Raji (cell line): ENCODE data around the gene MX2.

Experiments used
- POLR2A ChIP-seq: IDR thresholded peaks from 2 replicates; pipeline ENCODE4 v1.6.1; 2011; ENCODE audit warnings: low read depth, low read length, control low read depth; ENCODE audit not compliant: insufficient read depth

Gene MX2

DNA sequence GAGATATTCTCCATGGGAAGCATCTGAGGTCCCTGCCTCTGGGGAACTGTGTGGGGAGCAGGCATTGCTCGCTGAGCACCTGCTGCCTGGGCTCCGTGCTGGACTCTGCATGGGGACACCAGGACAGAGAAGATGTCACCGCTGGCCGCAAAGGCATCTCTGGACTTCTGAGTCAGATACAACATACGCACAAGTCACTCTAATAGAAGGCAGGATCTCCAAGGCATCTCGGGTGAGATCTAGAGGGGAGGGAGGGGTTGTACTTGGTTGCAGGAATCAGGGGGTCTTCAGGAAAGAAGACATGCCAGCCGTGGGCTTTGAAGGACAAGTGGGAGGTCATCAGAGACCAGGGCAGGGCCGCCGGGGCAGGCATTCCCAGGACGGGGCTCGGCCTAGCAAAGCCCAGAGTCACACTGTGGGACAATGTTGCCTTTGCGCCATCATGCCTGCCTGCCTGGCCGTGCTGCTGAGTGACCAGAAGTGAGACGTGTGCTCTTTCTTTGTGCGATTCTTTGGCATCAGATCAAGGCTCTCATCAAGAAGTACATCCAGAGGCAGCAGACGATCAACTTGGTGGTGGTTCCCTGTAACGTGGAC, 28.3 kb downstream of the MX2 start:
- no peak for TF ChIP-seq POLR2A

DNA sequence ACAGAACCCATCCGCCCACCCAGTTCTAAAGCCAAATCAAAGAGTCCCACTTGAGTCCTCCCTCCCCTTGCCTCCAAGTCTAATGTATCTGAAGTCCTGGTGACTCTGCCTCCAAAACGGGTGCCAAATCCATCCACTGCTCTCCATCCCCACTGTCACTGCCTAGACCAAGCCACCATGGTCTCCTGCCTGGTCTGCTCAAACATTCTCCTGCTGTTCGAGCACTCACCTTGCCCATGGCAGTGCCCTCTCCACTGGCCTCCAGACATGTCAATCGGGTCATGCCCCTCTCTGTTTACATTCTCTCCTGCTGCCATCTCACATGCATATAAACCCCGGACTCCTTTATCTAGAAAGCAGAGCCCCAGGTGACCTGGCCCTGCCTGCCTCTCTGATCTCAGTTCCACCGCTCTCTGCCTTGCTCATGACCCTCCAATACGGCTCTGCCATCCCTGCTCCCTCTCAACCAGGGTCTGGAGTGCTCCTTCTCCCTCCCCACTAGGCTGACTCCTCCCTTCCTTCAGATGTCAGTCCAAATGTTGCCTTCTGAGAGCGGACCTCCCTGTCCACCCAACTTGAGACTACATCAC, 32.1 kb downstream of the MX2 start:
- no peak for TF ChIP-seq POLR2A

DNA sequence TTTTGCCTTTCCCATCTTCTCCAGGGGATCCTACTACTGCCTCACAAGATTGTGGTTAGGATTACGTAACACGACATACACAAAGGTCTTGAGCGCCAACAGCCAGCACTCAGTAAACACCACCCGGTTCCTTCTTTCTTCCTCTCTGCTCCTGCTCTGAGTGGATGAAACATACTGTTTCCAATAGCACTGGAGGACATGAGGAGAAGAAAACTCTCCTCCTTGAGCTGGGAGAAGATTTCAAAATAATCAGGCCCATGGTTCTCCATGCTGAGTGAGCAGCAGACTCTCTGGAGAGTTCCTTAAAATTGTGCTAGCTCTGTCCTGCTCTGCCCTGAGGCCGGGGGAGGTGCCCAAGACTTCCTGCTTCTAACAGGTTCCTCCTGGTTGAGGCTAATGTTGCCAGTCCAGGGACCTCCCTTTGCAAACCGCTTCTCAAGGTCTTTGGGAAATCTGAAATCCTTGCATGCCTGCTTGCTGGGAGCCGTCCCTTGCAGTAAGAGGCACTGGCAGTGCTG, 34.8 kb downstream of the MX2 start:
- no peak for TF ChIP-seq POLR2A

DNA sequence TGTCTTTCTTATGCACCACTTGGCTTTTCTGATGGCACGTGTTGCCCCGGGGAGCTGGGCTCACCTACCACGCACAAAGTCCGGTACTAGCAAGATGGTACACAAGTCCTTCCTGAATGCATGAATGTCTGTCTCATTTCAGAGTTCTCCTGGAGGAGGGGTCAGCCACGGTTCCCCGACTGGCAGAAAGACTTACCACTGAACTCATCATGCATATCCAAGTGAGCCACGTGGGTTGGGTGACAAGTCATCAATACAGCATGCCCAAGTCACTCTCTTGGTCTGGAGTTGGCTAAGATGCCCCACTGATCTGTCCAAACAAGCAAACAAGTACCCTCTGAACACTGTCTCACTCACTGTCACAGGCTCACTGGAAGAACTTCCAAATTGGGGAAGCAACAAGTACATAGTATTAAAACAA, 35.7 kb downstream of the MX2 start:
- TF ChIP-seq POLR2A: no peak

DNA sequence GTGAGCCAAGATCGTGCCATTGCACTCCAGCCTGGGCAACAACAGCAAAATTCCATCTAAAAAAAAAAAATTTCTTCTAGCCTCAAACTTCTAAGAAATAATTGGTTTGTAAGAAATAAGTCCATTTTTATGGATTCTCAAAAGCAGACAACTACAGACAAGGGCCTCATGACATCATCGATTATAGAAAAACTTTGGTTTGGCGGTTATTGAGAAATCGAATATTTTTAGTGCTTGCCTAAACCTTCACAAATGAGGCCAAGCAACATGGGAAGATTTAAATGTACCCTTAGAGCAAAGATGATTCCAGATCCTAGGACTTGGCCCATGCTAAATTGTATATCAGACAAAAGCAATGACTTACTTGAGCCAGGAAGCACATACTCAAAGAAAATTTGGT, 36.4 kb downstream of the MX2 start:
- no peak for TF ChIP-seq POLR2A

DNA sequence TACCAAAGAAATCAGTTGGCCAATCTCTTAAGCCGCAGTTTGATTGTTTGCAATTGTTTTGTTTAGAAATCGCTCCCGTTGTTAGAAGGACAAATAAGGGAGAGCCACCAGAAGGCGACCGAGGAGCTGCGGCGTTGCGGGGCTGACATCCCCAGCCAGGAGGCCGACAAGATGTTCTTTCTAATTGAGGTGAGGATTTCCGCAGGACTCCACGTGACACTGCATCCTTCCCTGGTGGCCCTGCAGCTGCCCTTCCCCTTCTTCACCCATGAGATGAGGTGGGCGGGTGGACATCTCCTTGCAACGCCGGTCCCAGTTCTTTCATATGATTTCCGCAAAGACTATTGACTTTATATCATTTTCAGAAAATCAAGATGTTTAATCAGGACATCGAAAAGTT, 37.0 kb downstream of the MX2 start:
- TF ChIP-seq POLR2A: no peak

DNA sequence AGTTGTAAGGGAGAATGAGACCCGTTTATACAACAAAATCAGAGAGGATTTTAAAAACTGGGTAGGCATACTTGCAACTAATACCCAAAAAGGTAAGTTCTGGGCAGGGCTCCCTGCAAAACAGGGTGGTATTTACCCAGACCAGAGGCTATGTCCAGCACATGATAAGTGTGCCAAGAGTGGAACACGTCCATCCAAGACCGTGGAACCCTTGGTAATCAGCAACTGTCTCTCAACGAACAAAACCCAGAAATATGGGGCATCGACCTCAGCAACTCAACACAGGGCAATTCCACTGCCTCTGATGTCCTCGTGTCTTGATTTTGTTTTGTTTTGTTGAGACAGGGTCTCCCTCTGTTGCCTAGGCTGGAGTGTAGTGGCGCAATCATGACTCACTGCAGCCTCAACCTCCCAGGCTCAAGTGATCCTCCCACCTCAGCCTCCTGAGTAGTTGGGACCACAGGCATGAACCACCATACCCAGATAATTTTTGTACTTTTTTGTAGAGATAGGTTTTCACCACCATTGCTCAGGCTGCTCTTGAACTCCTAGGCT, 37.5 kb downstream of the MX2 start:
- TF ChIP-seq POLR2A: no peak

DNA sequence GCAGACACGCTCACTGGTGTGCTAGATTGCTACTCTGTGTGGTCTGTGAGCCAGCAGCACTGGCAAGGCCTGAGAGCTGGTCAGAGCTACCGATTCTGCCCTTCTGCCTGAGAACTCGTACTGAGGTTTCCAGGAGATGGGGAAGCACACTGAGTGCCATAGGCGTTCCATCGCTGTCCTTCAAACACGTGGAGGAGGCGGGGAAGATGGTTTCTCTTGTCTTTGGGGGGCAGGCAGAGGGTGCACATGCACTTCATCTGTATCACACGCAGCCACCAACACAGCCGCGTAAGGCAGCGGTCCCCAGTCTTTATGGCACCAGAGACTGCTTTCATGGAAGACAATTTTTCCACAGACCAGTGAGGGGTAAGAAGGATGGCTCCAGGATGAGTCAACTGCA, 40.4 kb downstream of the MX2 start:
- TF ChIP-seq POLR2A: no peak

DNA sequence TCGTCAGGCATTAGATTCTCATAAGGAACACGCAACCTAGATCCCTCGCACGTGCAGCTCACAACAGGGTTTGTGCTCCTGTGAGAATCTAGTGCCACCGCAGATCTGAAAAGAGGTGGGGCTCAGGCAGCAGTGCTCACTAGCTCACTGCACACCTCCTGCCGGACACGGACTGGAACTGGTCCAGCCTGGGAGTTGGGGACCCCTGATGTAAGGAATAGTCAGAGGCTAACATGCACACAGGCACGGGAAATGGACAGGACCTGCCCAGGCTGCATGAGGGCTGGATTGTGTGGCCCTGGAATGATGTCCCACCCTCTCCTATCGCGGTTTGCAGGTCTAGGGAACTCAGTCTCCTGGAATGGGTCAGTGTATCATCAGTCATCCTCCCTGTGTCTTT, 41.0 kb downstream of the MX2 start:
- no peak for TF ChIP-seq POLR2A

DNA sequence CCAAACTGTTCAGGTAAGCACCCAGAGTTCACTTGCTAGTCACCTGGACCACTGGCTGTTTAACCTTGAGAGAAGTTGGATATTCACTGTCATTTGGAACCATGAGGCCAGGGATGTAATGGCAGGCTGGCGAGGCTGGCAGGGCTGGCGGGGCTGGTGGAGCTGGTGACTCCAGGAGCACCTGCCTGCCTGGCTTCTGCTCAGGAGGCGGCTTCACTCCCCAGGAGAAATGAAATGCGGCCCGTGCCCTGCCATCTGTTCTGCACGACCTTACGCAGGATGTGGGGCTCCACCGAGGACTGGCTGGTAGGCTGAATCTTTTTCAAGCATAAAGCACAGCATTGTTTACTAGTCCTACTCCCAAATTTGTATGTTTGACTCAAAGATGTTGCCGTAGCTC, 41.5 kb downstream of the MX2 start:
- TF ChIP-seq POLR2A: no peak

DNA sequence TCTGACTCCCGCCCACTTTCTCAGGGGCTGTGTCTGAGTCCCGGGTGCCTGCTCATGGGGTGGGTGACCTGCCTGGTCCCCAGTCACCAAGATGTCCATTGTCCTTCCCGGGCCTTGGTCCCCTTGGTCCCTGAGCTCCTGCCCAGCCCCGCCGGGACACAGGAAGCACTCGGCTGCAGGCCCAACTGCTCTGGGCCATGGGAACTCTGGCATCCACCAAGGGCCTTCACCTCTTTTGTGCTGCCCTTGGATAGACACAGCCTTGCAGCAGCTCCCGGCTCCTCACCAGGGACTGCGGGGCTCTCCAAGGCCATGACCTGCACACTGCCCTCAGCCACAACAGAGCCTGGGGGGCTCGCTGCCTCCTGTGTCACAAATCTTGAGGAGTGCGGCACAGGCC, 42.1 kb downstream of the MX2 start:
- no peak for TF ChIP-seq POLR2A

DNA sequence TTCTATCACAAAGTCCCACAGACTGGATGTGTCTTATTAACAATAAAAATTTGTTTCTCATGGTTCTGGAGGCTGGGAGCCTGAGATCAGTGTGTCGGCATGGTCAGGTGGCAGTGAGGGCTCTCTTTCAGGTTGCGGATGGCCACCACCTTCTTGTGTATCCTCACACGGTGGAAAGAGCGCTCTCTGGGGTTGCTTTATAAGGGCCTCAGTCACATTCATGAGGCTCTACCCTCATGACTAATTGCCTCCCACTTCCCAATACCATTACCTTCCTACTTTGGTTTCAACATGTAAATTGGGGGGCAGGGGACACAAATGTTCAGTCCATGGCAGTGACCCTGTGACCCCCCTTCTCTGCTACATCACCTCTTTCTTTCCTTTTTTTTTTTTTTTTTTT, 43.5 kb downstream of the MX2 start:
- TF ChIP-seq POLR2A: no peak

DNA sequence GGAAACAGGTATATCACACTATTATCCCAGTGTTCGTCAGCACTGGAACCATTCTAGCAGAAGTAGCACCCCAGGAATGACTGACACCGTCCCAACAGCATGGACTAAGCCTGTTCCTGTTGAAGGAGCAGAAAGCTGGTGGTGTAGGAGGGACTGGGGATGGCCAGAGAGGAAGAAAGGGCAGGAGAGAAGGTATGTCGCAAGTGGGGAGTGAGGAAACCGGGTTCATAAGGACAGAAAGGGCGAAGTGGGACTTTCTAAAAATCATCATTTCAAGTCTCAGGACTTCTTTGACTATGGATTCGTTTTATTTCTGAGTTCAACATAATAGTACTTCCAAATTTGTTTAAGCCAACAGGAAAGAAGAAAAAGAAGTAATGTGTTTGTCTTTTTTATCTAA, 44.5 kb downstream of the MX2 start:
- TF ChIP-seq POLR2A: no peak

DNA sequence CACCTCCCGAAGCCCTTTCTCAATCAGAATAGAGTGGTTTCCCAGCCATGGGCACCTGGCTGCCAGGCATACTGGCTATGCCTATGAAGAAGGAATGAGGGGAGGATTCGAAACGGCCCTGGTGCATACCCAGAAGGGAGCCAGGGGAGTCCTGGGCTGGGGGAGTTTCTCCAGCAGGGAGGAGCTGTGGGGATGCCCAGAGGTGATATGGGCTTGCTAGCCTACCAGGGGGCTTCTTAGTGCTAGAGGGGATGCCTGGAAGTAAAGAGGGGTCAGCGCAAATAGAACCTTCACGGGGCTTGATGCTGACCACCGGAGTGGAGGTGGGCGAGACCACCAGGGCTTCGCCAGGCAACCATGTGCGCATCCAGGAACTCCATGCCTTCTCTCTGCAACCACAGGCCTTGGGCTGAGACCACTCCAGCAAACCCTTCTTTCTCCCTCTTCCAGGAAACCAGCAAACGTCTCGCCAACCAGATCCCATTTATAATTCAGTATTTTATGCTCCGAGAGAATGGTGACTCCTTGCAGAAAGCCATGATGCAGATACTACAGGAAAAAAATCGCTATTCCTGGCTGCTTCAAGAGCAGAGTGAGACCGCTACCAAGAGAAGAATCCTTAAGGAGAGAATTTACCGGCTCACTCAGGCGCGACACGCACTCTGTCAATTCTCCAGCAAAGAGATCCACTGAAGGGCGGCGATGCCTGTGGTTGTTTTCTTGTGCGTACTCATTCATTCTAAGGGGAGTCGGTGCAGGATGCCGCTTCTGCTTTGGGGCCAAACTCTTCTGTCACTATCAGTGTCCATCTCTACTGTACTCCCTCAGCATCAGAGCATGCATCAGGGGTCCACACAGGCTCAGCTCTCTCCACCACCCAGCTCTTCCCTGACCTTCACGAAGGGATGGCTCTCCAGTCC, 46.0 kb downstream of the MX2 start:
- no peak for TF ChIP-seq POLR2A

DNA sequence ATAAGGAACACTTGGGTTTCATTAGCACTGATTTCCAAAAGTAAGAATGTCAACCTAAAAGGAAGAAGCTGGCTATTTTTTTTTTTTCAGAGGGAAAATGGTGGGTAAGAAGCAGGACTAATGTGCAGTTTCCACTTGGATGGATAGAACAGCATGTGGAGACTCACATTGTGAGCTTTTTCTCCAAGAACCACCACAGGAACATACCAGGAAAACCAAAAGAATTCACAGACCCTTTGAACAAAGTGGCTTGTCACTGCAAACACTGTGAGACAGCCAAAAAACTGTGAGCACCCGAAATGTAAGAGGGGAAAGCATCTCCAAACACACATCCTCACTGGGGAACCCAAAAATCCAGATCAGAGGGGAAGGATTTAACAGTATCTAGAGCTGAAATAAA, 48.5 kb downstream of the MX2 start:
- no peak for TF ChIP-seq POLR2A

DNA sequence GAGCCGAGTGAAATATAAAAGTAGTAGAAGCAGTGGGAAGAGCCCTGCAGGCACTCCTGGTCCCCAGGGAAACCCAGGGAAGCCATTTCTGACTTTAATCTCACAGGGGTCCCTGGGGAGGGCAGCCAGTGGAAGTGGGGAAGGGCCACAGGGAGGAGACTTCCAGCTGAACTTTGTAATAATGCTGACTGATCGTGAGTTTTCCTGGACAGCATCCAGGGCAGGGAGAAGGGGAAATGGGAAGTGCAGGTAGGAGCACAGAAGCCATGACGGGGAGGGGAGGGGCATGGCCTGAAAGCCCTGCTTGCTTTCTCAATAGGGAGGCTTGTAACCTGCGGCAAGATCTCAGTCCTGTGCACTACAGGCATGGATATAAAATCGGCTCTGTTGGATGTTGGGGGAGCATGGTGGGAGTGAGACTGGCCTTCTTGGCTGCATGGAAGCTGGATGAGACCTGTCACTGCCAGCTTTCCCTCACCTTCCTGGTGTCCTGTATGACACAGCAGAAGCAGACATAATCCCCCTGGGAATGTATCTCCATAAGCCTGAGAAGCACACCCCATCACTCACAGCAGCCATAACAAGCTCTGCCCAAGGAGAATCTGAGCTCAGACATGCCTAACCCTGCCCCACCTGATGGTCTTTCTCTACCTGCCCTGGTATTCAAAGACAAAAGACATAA, 49.1 kb downstream of the MX2 start:
- no peak for TF ChIP-seq POLR2A
